GM12878 (cell line): ENCODE measurements around the gene ACOT7. TPM values are rescaled to one million over a fixed set of nuclear protein-coding genes. Genes with fewer than 3 reads are reported as not detected.

Experiments
- HDGF ChIP-seq: fragments of 450-650 bp; IDR thresholded peaks from 2 replicates; pipeline ENCODE4 v1.6.1; 2016; ENCODE audit warnings: antibody characterized with exemption
- PAX5 ChIP-seq: IDR thresholded peaks from 2 replicates; pipeline ENCODE4 v1.6.1; 2011; ENCODE audit warnings: low read depth, low read length, borderline replicate concordance
- POLR2AphosphoS5 ChIP-seq: IDR thresholded peaks from 2 replicates; pipeline ENCODE4 v1.6.1; 2011; ENCODE audit warnings: mild to moderate bottlenecking, low read length, inconsistent platforms
- RBBP5 ChIP-seq: fragments of 200-600 bp; sonication (generic); conservative IDR thresholded peaks from 2 replicates; pipeline ENCODE4 v1.6.1; 2016
- TAF1 ChIP-seq: IDR thresholded peaks from 2 replicates; pipeline ENCODE4 v1.6.1; 2011; ENCODE audit warnings: mild to moderate bottlenecking, low read depth, low read length, borderline replicate concordance
- TCF12 ChIP-seq: IDR thresholded peaks from 2 replicates; pipeline ENCODE4 v1.6.1; 2011; ENCODE audit warnings: low read depth, mild to moderate bottlenecking, low read length
- ZNF24 ChIP-seq: fragments of 450-650 bp; IDR thresholded peaks from 2 replicates; pipeline ENCODE4 v1.6.1; 2017; ENCODE audit warnings: antibody characterized with exemption, mild to moderate bottlenecking
- polyA plus RNA-seq, 11 experiments: library from polyadenylated mRNA; depleted of rRNA in 4 of 11; unstranded in 6 of 11; stranded (reverse) in 5 of 11; fragments of >200 nt; fragmentation: Nextera tagmentation in 4 of 11; fragmentation: Illumina TruSeq in 1 of 11; extraction: Ambion mirVana in 4 of 11; extraction: Trizol in 1 of 11; gene quantifications; 1 replicate in 1 of 11; 2 replicates in 10 of 11; pipeline versions ENCODE4 v1.2.1 to v1.2.3, GENCODE V29; 2011 to 2016; ENCODE audit warnings: inconsistent platforms in 2 of 11, missing spikeins in 2 of 11, low read depth in 1 of 11
- total RNA-seq, 4 experiments: library from RNA; depleted of rRNA in 3 of 4; stranded (reverse); fragments of >200 nt in 3 of 4; fragmentation: Illumina TruSeq in 1 of 4; extraction: Trizol in 1 of 4; gene quantifications; 2 replicates each; pipeline versions ENCODE4 v1.2.1 to v1.2.3, GENCODE V29; 2013 to 2021
- TF ChIP-seq, protein P1 (sequence below): fragments of 450-650 bp; IDR thresholded peaks from 2 replicates; pipeline ENCODE4 v1.6.1; 2014; ENCODE audit warnings: mild to moderate bottlenecking
- TF ChIP-seq, protein P2 (sequence below): IDR thresholded peaks from 2 replicates; pipeline ENCODE4 v1.6.1; 2011; ENCODE audit warnings: borderline replicate concordance, low read depth, mild to moderate bottlenecking, moderate library complexity, mixed read lengths, low read length; ENCODE audit not compliant: insufficient read depth; ENCODE audit errors: extremely low read length
- TF ChIP-seq, protein P3 (sequence below): fragments of 450-650 bp; IDR thresholded peaks from 2 replicates; pipeline ENCODE4 v1.6.1; 2017; ENCODE audit warnings: mild to moderate bottlenecking
- TF ChIP-seq, protein P4 (sequence below): fragments of 450-650 bp; formaldehyde crosslinking; IDR thresholded peaks from 2 replicates; pipeline ENCODE4 v1.5.0; 2022; ENCODE audit warnings: mild to moderate bottlenecking, missing genetic modification characterization

ACOT7 gene
- total and polyA plus RNA-seq, 10 of the 15 experiments (the other 5 are each of a cell fraction or from before 2014, with no cell fraction given), result 8.9 to 206 (median 61.2) TPM

DNA sequence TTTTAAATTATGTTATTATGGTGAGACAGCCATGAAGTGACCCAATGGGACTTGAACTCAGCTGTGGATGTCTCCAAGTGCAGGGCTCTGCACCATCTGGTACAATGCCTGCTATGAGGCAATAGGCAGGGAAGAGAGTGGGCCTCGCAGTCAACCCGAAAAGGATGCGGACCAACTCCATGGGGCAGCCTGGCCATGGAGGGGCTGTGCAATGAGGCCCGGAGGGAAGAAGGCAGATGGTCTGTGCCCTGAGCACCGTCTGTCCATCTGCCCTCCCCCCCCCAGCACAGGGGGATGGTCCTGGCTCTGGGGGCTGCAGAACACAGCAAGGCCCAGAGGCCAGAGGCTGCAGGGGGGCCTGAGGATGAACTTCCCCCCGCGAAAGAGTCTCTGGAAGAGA lies 48.0 kb upstream of the ACOT7 start (continued):
- TF ChIP-seq, protein P1, sequence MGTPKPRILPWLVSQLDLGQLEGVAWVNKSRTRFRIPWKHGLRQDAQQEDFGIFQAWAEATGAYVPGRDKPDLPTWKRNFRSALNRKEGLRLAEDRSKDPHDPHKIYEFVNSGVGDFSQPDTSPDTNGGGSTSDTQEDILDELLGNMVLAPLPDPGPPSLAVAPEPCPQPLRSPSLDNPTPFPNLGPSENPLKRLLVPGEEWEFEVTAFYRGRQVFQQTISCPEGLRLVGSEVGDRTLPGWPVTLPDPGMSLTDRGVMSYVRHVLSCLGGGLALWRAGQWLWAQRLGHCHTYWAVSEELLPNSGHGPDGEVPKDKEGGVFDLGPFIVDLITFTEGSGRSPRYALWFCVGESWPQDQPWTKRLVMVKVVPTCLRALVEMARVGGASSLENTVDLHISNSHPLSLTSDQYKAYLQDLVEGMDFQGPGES, result no peak
- TF ChIP-seq POLR2AphosphoS5, result no peak
- no peak for TF ChIP-seq RBBP5
- TF ChIP-seq, protein P2, sequence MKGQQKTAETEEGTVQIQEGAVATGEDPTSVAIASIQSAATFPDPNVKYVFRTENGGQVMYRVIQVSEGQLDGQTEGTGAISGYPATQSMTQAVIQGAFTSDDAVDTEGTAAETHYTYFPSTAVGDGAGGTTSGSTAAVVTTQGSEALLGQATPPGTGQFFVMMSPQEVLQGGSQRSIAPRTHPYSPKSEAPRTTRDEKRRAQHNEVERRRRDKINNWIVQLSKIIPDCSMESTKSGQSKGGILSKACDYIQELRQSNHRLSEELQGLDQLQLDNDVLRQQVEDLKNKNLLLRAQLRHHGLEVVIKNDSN, result no peak
- TF ChIP-seq PAX5, result no peak
- no peak for TF ChIP-seq TAF1
- no peak for TF ChIP-seq TCF12
- TF ChIP-seq, protein P3, sequence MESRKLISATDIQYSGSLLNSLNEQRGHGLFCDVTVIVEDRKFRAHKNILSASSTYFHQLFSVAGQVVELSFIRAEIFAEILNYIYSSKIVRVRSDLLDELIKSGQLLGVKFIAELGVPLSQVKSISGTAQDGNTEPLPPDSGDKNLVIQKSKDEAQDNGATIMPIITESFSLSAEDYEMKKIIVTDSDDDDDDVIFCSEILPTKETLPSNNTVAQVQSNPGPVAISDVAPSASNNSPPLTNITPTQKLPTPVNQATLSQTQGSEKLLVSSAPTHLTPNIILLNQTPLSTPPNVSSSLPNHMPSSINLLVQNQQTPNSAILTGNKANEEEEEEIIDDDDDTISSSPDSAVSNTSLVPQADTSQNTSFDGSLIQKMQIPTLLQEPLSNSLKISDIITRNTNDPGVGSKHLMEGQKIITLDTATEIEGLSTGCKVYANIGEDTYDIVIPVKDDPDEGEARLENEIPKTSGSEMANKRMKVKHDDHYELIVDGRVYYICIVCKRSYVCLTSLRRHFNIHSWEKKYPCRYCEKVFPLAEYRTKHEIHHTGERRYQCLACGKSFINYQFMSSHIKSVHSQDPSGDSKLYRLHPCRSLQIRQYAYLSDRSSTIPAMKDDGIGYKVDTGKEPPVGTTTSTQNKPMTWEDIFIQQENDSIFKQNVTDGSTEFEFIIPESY, result no peak
- no peak for TF ChIP-seq ZNF24
- TF ChIP-seq, protein P4, sequence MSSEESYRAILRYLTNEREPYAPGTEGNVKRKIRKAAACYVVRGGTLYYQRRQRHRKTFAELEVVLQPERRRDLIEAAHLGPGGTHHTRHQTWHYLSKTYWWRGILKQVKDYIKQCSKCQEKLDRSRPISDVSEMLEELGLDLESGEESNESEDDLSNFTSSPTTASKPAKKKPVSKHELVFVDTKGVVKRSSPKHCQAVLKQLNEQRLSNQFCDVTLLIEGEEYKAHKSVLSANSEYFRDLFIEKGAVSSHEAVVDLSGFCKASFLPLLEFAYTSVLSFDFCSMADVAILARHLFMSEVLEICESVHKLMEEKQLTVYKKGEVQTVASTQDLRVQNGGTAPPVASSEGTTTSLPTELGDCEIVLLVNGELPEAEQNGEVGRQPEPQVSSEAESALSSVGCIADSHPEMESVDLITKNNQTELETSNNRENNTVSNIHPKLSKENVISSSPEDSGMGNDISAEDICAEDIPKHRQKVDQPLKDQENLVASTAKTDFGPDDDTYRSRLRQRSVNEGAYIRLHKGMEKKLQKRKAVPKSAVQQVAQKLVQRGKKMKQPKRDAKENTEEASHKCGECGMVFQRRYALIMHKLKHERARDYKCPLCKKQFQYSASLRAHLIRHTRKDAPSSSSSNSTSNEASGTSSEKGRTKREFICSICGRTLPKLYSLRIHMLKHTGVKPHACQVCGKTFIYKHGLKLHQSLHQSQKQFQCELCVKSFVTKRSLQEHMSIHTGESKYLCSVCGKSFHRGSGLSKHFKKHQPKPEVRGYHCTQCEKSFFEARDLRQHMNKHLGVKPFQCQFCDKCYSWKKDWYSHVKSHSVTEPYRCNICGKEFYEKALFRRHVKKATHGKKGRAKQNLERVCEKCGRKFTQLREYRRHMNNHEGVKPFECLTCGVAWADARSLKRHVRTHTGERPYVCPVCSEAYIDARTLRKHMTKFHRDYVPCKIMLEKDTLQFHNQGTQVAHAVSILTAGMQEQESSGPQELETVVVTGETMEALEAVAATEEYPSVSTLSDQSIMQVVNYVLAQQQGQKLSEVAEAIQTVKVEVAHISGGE (CRISPR knock-in tag), result no peak
- TF ChIP-seq HDGF, result no peak
